Stomach (tissue), 9 donors: Measurements from ENCODE around the gene NF1. TPM values are rescaled to one million over a fixed set of nuclear protein-coding genes. Genes with fewer than 3 reads are reported as not detected.

Experiments
- DNase-seq, 2 donors: peaks; one replicate each; pipeline versions ENCODE4 v3.0.0 to v3.0.0-alpha.2; 2013 to 2019
- H3K27ac ChIP-seq, 5 donors: fragments of 200-600 bp in 4 of 5; sonication (generic) in 4 of 5; one replicate each; pipeline ENCODE4 v1.5.1; 2013 to 2019; ENCODE audit warnings: mild to moderate bottlenecking in 1 of 5, moderate library complexity in 1 of 5
- H3K27me3 ChIP-seq, 3 donors: fragments of 200-600 bp; sonication (generic); one replicate each; pipeline ENCODE4 v1.5.1; 2017 to 2019; ENCODE audit warnings: mixed run types in 1 of 3
- H3K36me3 ChIP-seq, 4 donors: fragments of 200-600 bp; sonication (generic); 1 replicate in 3 of 4; 2 replicates in 1 of 4; pipeline ENCODE4 v1.5.1; 2016 to 2019
- H3K4me1 ChIP-seq, 4 donors: fragments of 200-600 bp; sonication (generic); one replicate each; pipeline ENCODE4 v1.5.1; 2016 to 2019
- H3K4me3 ChIP-seq, 4 donors: fragments of 200-600 bp; sonication (generic) in 3 of 4; one replicate each; pipeline ENCODE4 v1.5.1; 2016 to 2019; ENCODE audit warnings: mild to moderate bottlenecking in 1 of 4
- H3K9me3 ChIP-seq, 4 donors: fragments of 200-600 bp; sonication (generic); one replicate each; pipeline ENCODE4 v1.5.1; 2016 to 2019
- EP300 ChIP-seq: sonication (generic); formaldehyde crosslinking; IDR thresholded peaks from one replicate; pipeline ENCODE4 v1.6.1; 2017; ENCODE audit warnings: antibody characterized with exemption
- POLR2A ChIP-seq, 4 donors: fragments of 450-650 bp; IDR thresholded peaks; one replicate each; pipeline ENCODE4 v1.6.1; 2016; ENCODE audit warnings: antibody characterized with exemption in 4 of 4, control low read depth in 2 of 4, mild to moderate bottlenecking in 1 of 4, moderate library complexity in 1 of 4
- POLR2AphosphoS5 ChIP-seq, 3 donors: sonication (generic); formaldehyde crosslinking; IDR thresholded peaks; one replicate each; pipeline ENCODE4 v1.6.1; 2016; ENCODE audit warnings: antibody characterized with exemption in 3 of 3
- WGBS, 5 donors: extraction: QIAGEN DNeasy Blood & Tissue Kit in 3 of 5; methylation state at CpG; one replicate each; pipeline versions ENCODE4 v1.1.5 to v1.1.7; 2013 to 2018; 5-methylcytosine and 5-hydroxymethylcytosine counted together
- intact Hi-C: fragments of 100-400 bp; cut with DNase I; formaldehyde crosslinking; loops from one replicate; pipeline ENCODE4 v1.15.1; 2023; ENCODE audit warnings: low total_unique reads
- polyA plus RNA-seq, 3 donors: library from polyadenylated mRNA; stranded (reverse); fragments of 200-250 nt; gene quantifications; one replicate each; pipeline ENCODE4 v1.2.3, GENCODE V29; 2013
- total RNA-seq, 5 donors: library from RNA; depleted of rRNA; stranded (reverse); fragments of >200 nt; gene quantifications; one replicate each; pipeline versions ENCODE4 v1.1.0 to v1.2.3, GENCODE V29; 2014 to 2016
- TF ChIP-seq, protein P1 (sequence below), 7 experiments: fragments of 450-650 bp in 4 of 7; fragments of 200-600 bp in 3 of 7; sonication (generic) in 3 of 7; IDR thresholded peaks; one replicate each; pipeline ENCODE4 v1.5.1; 2016 to 2019; ENCODE audit warnings: antibody characterized with exemption in 7 of 7, control low read depth in 2 of 7, mild to moderate bottlenecking in 1 of 7
- donor health status: healthy with polysubstance abuse.
- donor health status: Bipolar disorder and iron deficiency.
- donor health status: healthy.

Gene NF1
- total and polyA plus RNA-seq, 8 donors: 5.2 to 108 (median 50.5) TPM

DNA sequence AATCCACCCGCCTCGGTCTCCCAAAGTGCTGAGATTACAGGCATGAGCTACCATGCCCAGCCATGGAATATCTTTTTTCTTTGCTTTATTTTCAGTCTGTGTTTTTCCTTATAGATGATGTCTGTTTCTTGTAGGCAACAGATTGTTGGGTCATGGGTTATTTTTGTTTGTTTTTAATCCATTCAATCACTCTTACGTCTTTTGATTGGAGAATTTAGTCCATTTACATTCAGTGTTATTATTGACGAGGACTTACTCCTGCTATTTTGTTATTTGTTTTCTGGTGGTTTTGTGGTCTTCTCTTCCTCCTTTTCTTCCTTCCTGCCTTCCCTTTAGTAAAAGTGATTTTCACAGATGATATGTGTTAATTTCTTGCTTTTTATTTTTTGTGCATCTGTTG, 146.3 kb downstream of the NF1 start:
- Histone ChIP-seq H3K9me3 (no peaks in the 10 kb centered on the region), H3K4me1 (no peaks in the 10 kb centered on the region), H3K4me3 (no peak overlapping the region), H3K27me3 (no peaks in the 10 kb centered on the region), H3K36me3 (peaks cover 7 to 97% (median 87%) of the 10 kb centered on the region in 4 donors), H3K27ac (no peak overlapping the region)
- WGBS, 5 donors: 92 to 97% (median 93%) methylated on average over 4 of the region's 4 CpGs
- no peak for TF ChIP-seq POLR2A (IDR thresholded peaks at IDR 0.05)
- no peak for TF ChIP-seq EP300
- TF ChIP-seq, protein P1, sequence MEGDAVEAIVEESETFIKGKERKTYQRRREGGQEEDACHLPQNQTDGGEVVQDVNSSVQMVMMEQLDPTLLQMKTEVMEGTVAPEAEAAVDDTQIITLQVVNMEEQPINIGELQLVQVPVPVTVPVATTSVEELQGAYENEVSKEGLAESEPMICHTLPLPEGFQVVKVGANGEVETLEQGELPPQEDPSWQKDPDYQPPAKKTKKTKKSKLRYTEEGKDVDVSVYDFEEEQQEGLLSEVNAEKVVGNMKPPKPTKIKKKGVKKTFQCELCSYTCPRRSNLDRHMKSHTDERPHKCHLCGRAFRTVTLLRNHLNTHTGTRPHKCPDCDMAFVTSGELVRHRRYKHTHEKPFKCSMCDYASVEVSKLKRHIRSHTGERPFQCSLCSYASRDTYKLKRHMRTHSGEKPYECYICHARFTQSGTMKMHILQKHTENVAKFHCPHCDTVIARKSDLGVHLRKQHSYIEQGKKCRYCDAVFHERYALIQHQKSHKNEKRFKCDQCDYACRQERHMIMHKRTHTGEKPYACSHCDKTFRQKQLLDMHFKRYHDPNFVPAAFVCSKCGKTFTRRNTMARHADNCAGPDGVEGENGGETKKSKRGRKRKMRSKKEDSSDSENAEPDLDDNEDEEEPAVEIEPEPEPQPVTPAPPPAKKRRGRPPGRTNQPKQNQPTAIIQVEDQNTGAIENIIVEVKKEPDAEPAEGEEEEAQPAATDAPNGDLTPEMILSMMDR (IDR thresholded peaks at IDR 0.05): no peak
- TF ChIP-seq POLR2AphosphoS5 (IDR thresholded peaks at IDR 0.05): no peak
- intact Hi-C loops: no loop called here
- no peak for DNase-seq

DNA sequence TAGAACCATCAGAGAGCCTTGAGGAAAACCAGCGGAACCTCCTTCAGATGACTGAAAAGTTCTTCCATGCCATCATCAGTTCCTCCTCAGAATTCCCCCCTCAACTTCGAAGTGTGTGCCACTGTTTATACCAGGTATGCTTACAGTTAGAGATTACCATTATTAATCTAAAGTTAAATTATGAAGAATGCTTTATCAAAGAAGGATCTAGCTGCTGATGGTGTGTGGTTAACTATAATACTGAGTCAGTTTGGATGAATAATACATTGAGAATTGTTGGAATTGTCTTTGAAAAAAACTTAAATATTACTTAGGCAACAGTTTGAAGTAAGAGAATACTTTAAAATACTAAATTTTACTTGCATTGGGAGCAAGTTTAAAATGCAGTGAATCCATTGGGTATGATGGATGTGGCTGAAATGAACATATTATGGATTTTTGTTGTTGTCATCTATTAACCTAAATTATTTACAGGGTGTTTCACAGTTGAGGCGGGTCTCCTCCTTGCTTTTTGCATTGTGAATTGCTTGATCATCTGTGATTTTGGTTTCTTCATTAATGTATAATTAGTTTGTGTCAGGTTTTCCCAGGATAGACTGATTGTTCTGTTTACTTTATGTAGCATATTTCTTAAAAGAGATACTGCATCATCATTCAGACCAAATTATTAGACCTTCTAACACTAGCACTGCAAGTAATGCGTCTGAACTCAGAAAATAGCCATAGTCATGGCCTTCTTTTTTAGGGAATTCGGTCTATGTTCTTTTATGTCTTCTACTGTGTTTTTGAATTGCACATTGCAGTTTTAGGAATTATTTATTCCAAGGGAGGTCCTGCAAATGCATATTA, 154.4 kb downstream of the NF1 start:
- TF ChIP-seq, protein P1 (IDR thresholded peaks at IDR 0.05): no peak
- no peak for TF ChIP-seq POLR2A (IDR thresholded peaks at IDR 0.05)
- no peak for TF ChIP-seq EP300
- no peak for TF ChIP-seq POLR2AphosphoS5 (IDR thresholded peaks at IDR 0.05)
- H3K27ac ChIP-seq: no peak overlapping the region
- no peak overlapping the region for H3K4me3 ChIP-seq
- WGBS, 5 donors: 92 to 97% (median 94%) methylated on average over 5 of the region's 5 CpGs
- H3K9me3 ChIP-seq: no peaks in the 10 kb centered on the region
- no peak for DNase-seq
- intact Hi-C loops: no loop called here
- peaks cover 0 to 52% (median 45%) of the 10 kb centered on the region in 4 donors for H3K36me3 ChIP-seq
- no peaks in the 10 kb centered on the region for H3K4me1 ChIP-seq
- no peaks in the 10 kb centered on the region for H3K27me3 ChIP-seq

GRCh38 chr17:31249835-31250141, 155.0 kb downstream of the NF1 start:
- Histone ChIP-seq H3K27me3 (no peaks in the 10 kb centered on the region), H3K36me3 (peaks cover 0 to 46% (median 40%) of the 10 kb centered on the region in 4 donors), H3K4me3 (no peak overlapping the region), H3K9me3 (no peaks in the 10 kb centered on the region), H3K27ac (no peak overlapping the region), H3K4me1 (no peaks in the 10 kb centered on the region)
- DNase-seq: no peak
- intact Hi-C loops: no loop called here
- no peak for TF ChIP-seq EP300
- TF ChIP-seq, protein P1 (IDR thresholded peaks at IDR 0.05): no peak
- 86 to 92% (median 88%) methylated on average over 4 of the region's 4 CpGs for WGBS, 5 donors

- Histone ChIP-seq H3K4me3 (no peak overlapping the region), H3K27ac (no peak overlapping the region), H3K36me3 (peaks cover 0 to 41% (median 35%) of the 10 kb centered on the region in 4 donors), H3K4me1 (no peaks in the 10 kb centered on the region), H3K9me3 (no peaks in the 10 kb centered on the region), H3K27me3 (no peaks in the 10 kb centered on the region)
- TF ChIP-seq, protein P1 (IDR thresholded peaks at IDR 0.05): no peak
- TF ChIP-seq POLR2A (IDR thresholded peaks at IDR 0.05) (no peak), EP300 (no peak), POLR2AphosphoS5 (IDR thresholded peaks at IDR 0.05) (no peak)
- WGBS, 5 donors: 64 to 73% (median 67%) methylated on average over 1 of the region's 1 CpG
- intact Hi-C loops: no loop called here
- no peak for DNase-seq
Observed at GRCh38 chr17:31250229-31250628, 155.5 kb downstream of the NF1 start.
